Neural cell (in vitro differentiated cells): ENCODE data around the gene PRPSAP1. TPM values are rescaled to one million over a fixed set of nuclear protein-coding genes. Genes with fewer than 3 reads are reported as not detected.

Experiments
- H2AFZ ChIP-seq: fragments of 200-600, 300-800 bp; sonication (generic), shearing (Covaris generic); 2 replicates; pipeline ENCODE4 v1.6.0; 2014; ENCODE audit warnings: low read depth, mild to moderate bottlenecking, antibody characterized with exemption, low read length, moderate library complexity
- H3F3A ChIP-seq: fragments of 200-600 bp; shearing (Covaris generic); 2 replicates; pipeline ENCODE4 v1.6.1; 2016; ENCODE audit warnings: mild to moderate bottlenecking, moderate library complexity, mixed read lengths, antibody characterized with exemption, low read length; ENCODE audit not compliant: insufficient read depth, poor library complexity, severe bottlenecking
- H3K27ac ChIP-seq: fragments of 200-600, 300-800 bp; sonication (generic), shearing (Covaris generic); 2 replicates; pipeline ENCODE4 v1.5.1; 2014; ENCODE audit warnings: mild to moderate bottlenecking, low read length, moderate library complexity
- H3K27me3 ChIP-seq: fragments of 300-800, 200-600 bp; sonication (generic), shearing (Covaris generic); 2 replicates; pipeline ENCODE4 v1.6.0; 2014; ENCODE audit warnings: mild to moderate bottlenecking, low read depth, low read length, moderate library complexity; ENCODE audit not compliant: insufficient read depth
- H3K36me3 ChIP-seq: fragments of 300-800, 200-600 bp; sonication (generic), shearing (Covaris generic); 2 replicates; pipeline ENCODE4 v1.5.1; 2014; ENCODE audit warnings: mild to moderate bottlenecking, antibody characterized with exemption, low read length, moderate library complexity; ENCODE audit not compliant: insufficient read depth
- H3K4me2 ChIP-seq: fragments of 300-800, 200-600 bp; sonication (generic), shearing (Covaris generic); 2 replicates; pipeline ENCODE4 v1.6.0; 2014; ENCODE audit warnings: mild to moderate bottlenecking, low read length
- H3K4me3 ChIP-seq: fragments of 300-800, 200-600 bp; sonication (generic), shearing (Covaris generic); 2 replicates; pipeline ENCODE4 v1.5.1; 2014; ENCODE audit warnings: mild to moderate bottlenecking, low read length, moderate library complexity
- H3K79me2 ChIP-seq: fragments of 200-600 bp; shearing (Covaris generic); replicated peaks from 2 replicates; pipeline ENCODE4 v1.6.0; 2014; ENCODE audit warnings: mild to moderate bottlenecking, low read length, moderate library complexity; ENCODE audit not compliant: insufficient read depth
- H3K9ac ChIP-seq: fragments of 300-800, 200-600 bp; sonication (generic), shearing (Covaris generic); 2 replicates; pipeline ENCODE4 v1.6.1; 2016; ENCODE audit warnings: mild to moderate bottlenecking, low read length, mixed read lengths
- H3K9me2 ChIP-seq: fragments of 200-600 bp; shearing (Covaris generic); 2 replicates; pipeline ENCODE4 v1.6.1; 2016; ENCODE audit warnings: mild to moderate bottlenecking, low read length, mixed read lengths; ENCODE audit not compliant: insufficient read depth
- H3K9me3 ChIP-seq: fragments of 200-600, 300-800 bp; sonication (generic), shearing (Covaris generic); 2 replicates; pipeline ENCODE4 v1.6.1; 2016; ENCODE audit warnings: mild to moderate bottlenecking, mixed run types, low read length, moderate library complexity, mixed read lengths
- H4K20me1 ChIP-seq: fragments of 200-600 bp; shearing (Covaris generic); 2 replicates; pipeline ENCODE4 v1.6.1; 2016; ENCODE audit warnings: mild to moderate bottlenecking, mixed run types; ENCODE audit not compliant: insufficient read depth
- CTCF ChIP-seq: fragments of 450-650 bp; IDR thresholded peaks from 2 replicates; pipeline ENCODE4 v1.5.1; 2014; ENCODE audit warnings: antibody characterized with exemption, mild to moderate bottlenecking, moderate library complexity; ENCODE audit not compliant: poor library complexity, severe bottlenecking
- EP300 ChIP-seq: fragments of 450-650 bp; conservative IDR thresholded peaks from 2 replicates; pipeline ENCODE4 v1.6.1; 2014; ENCODE audit warnings: antibody characterized with exemption, mild to moderate bottlenecking, moderate library complexity; ENCODE audit not compliant: poor library complexity, severe bottlenecking
- EZH2 ChIP-seq: fragments of 200-600, 300-800 bp; shearing (Covaris generic), sonication (generic); IDR thresholded peaks from 2 replicates; pipeline ENCODE4 v1.6.1; 2014; ENCODE audit warnings: antibody characterized with exemption, low read length, borderline replicate concordance, mild to moderate bottlenecking; ENCODE audit not compliant: insufficient read depth, poor library complexity, severe bottlenecking
- MXI1 ChIP-seq: fragments of 450-650 bp; conservative IDR thresholded peaks from 2 replicates; pipeline ENCODE4 v1.6.1; 2014; ENCODE audit warnings: antibody characterized with exemption, mild to moderate bottlenecking; ENCODE audit not compliant: poor library complexity, severe bottlenecking
- POLR2AphosphoS5 ChIP-seq: IDR thresholded peaks from 2 replicates; pipeline ENCODE4 v1.6.1; 2012
- RAD21 ChIP-seq: fragments of 450-650 bp; conservative IDR thresholded peaks from 2 replicates; pipeline ENCODE4 v1.6.1; 2014; ENCODE audit warnings: antibody characterized with exemption, mild to moderate bottlenecking, moderate library complexity
- REST ChIP-seq: IDR thresholded peaks from 2 replicates; pipeline ENCODE4 v1.6.1; 2012; ENCODE audit warnings: borderline replicate concordance
- SMC3 ChIP-seq: fragments of 450-650 bp; conservative IDR thresholded peaks from 2 replicates; pipeline ENCODE4 v1.6.1; 2014; ENCODE audit warnings: antibody characterized with exemption, mild to moderate bottlenecking, moderate library complexity; ENCODE audit not compliant: poor library complexity
- TAF1 ChIP-seq: IDR thresholded peaks from 2 replicates; pipeline ENCODE4 v1.6.1; 2012; ENCODE audit warnings: low read depth
- polyA plus RNA-seq: library from polyadenylated mRNA; depleted of rRNA; stranded (reverse); fragments of >200 nt; gene quantifications from 2 replicates; pipeline ENCODE4 v1.2.3, GENCODE V29; 2014

Gene PRPSAP1
- polyA plus RNA-seq, 1 donor from 2014 or later, result 73.8 TPM

- H3K4me2 ChIP-seq, result no peak overlapping the region
- TF ChIP-seq RAD21 (no peak), POLR2AphosphoS5 (no peak), TAF1 (no peak)
Observed at GRCh38 chr17:76276461-76277299, 77.0 kb downstream of the PRPSAP1 start.

GRCh38 chr17:76276069-76276431, 77.7 kb downstream of the PRPSAP1 start:
- Histone ChIP-seq H3K27ac (no peak overlapping the region), H3K9me3 (no peaks in the 10 kb centered on the region), H3K79me2 (no peaks in the 10 kb centered on the region), H3K4me2 (no peak overlapping the region), H3K36me3 (no peaks in the 10 kb centered on the region), H3K9ac (no peak overlapping the region), H2AFZ (no peak overlapping the region), H3K9me2 (no peaks in the 10 kb centered on the region), H3F3A (no peaks in the 10 kb centered on the region), H4K20me1 (no peaks in the 10 kb centered on the region), H3K4me3 (no peak overlapping the region), H3K27me3 (no peaks in the 10 kb centered on the region)
- TF ChIP-seq REST, result no peak
- TF ChIP-seq SMC3, result no peak
- no peak for TF ChIP-seq EP300
- no peak for TF ChIP-seq MXI1
- no peak for TF ChIP-seq TAF1
- TF ChIP-seq CTCF, result no peak
- TF ChIP-seq EZH2, result no peak
- no peak for TF ChIP-seq RAD21
- TF ChIP-seq POLR2AphosphoS5, result no peak

More at GRCh38 chr17:76276461-76277299, 77.0 kb downstream of the PRPSAP1 start:
- no peak overlapping the region for H3K4me3 ChIP-seq
- no peaks in the 10 kb centered on the region for H3K9me3 ChIP-seq
- no peaks in the 10 kb centered on the region for H3K27me3 ChIP-seq
- no peaks in the 10 kb centered on the region for H3K9me2 ChIP-seq
- H2AFZ ChIP-seq, result no peak overlapping the region
- no peaks in the 10 kb centered on the region for H3K36me3 ChIP-seq
- no peak overlapping the region for H3K9ac ChIP-seq
- no peaks in the 10 kb centered on the region for H3K79me2 ChIP-seq
- H3F3A ChIP-seq, result no peaks in the 10 kb centered on the region
- H3K27ac ChIP-seq, result no peak overlapping the region
- no peaks in the 10 kb centered on the region for H4K20me1 ChIP-seq
